ENCODE measurements around the gene CABP2. TPM values are rescaled to one million over a fixed set of nuclear protein-coding genes. Genes with fewer than 3 reads are reported as not detected.

CABP2 gene
- total RNA-seq, 1 experiment from 2014 or later, result not detected

DNA sequence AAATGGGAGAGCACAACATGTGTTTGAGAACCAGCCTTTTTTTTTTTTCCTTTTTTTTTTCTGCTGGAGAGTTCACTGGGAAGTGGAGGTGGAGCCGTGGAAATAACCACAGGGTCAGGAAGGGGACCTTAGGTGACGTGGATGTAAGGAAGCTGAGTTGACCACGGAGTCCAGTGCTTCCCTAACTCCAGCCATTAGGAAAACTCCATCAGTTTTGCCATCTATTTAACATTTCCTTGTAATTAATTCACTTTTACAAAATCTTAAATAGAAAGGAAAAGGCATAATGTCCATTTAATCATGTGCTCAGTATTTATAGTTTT, 13.3 kb downstream of the CABP2 start:
- DNase-seq, result no peak
- H3K27ac ChIP-seq, result no peak overlapping the region
- no peak for TF ChIP-seq EZH2 (IDR thresholded peaks at IDR 0.05; ENCODE audit: low read depth)
- TF ChIP-seq, protein P1, sequence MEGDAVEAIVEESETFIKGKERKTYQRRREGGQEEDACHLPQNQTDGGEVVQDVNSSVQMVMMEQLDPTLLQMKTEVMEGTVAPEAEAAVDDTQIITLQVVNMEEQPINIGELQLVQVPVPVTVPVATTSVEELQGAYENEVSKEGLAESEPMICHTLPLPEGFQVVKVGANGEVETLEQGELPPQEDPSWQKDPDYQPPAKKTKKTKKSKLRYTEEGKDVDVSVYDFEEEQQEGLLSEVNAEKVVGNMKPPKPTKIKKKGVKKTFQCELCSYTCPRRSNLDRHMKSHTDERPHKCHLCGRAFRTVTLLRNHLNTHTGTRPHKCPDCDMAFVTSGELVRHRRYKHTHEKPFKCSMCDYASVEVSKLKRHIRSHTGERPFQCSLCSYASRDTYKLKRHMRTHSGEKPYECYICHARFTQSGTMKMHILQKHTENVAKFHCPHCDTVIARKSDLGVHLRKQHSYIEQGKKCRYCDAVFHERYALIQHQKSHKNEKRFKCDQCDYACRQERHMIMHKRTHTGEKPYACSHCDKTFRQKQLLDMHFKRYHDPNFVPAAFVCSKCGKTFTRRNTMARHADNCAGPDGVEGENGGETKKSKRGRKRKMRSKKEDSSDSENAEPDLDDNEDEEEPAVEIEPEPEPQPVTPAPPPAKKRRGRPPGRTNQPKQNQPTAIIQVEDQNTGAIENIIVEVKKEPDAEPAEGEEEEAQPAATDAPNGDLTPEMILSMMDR (conservative IDR thresholded peaks at IDR 0.05), result no peak
- H3K4me3 ChIP-seq, result no peak overlapping the region
- H3K4me1 ChIP-seq (replicated peaks; ENCODE audit: insufficient read depth), result peaks cover 24% of the 10 kb centered on the region
- H3K9me2 ChIP-seq (ENCODE audit: insufficient read depth), result no peaks in the 10 kb centered on the region
- peaks cover 14% of the 10 kb centered on the region for H3K79me2 ChIP-seq (ENCODE audit: low read depth)
- H3F3A ChIP-seq (ENCODE audit: insufficient read depth, low read depth), result peaks cover 26% of the 10 kb centered on the region
- H3K27me3 ChIP-seq (ENCODE audit: insufficient read depth, low read depth), result peaks cover 4% of the 10 kb centered on the region; the same call in 1 of the 2 replicates
- H4K20me1 ChIP-seq (ENCODE audit: insufficient read depth), result peaks cover 3% of the 10 kb centered on the region; the same call in 1 of the 2 replicates
- ChIA-PET POLR2A (ENCODE audit: unreplicated experiment) (no interaction called here), CTCF (no interaction called here)
- intact Hi-C loops (cut with micrococcal nuclease; ENCODE audit: unreplicated experiment), result no loop called here
- no peaks in the 10 kb centered on the region for H3K36me3 ChIP-seq (ENCODE audit: low read depth)
- H2AFZ ChIP-seq, result no peak overlapping the region
- no peak overlapping the region for H3K4me2 ChIP-seq
- no peaks in the 10 kb centered on the region for H3K9me3 ChIP-seq (ENCODE audit: insufficient read depth, low read depth)
- no TSS peak for BruUV-seq (replicated peaks)

DNA sequence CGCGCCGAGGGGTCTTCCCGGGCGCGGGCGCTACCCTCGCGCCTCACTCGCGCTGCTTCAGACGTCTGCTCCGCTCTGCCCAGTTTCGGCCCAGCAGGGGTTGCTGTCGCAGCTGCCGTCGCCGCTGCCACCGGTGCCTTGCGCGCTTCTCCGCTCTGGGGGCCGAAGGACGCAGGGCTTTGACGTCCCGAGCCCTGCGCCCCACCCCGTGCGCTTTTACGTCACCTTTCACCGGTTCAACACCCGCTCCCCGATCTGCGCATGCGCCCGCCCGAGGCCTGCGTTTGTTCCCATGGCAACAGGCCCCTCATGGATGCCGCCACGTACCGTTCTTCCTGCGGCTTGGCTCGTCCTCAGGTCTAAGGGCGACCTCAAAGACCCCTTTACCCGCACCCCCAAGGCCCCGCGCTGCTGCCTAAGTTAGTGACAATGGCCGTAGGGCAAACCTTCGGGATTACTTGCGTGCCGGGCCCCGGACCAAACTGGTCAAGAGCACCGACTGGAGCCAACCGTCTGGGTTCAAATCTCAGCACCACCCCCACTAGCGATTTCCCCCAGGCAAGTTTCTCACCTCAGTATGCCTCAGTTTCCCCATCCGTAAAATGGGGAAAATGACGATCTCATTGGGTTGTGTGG, 14.6 kb downstream of the CABP2 start:
- Histone ChIP-seq H3K79me2 (ENCODE audit: low read depth) (peaks cover 18% of the 10 kb centered on the region), H3F3A (ENCODE audit: insufficient read depth, low read depth) (peaks cover 32% of the 10 kb centered on the region), H3K27me3 (ENCODE audit: insufficient read depth, low read depth) (peaks cover 4% of the 10 kb centered on the region; the same call in 1 of the 2 replicates), H3K9me2 (ENCODE audit: insufficient read depth) (no peaks in the 10 kb centered on the region), H3K9me3 (ENCODE audit: insufficient read depth, low read depth) (no peaks in the 10 kb centered on the region), H4K20me1 (ENCODE audit: insufficient read depth) (peaks cover 3% of the 10 kb centered on the region; the same call in 1 of the 2 replicates), H3K27ac (peak overlapping the region; percentile 79), H3K4me1 (replicated peaks; ENCODE audit: insufficient read depth) (peaks cover 27% of the 10 kb centered on the region), H3K36me3 (ENCODE audit: low read depth) (no peaks in the 10 kb centered on the region), H2AFZ (peak overlapping the region; percentile 95), H3K4me2 (peak overlapping the region; percentile 81), H3K4me3 (peak overlapping the region; percentile 66)
- ChIA-PET CTCF (interaction anchor here (0.6 kb wide), 1 partner anchor 139 kb away, joined by 3 read pairs; no protein-coding TSS in a partner anchor), POLR2A (ENCODE audit: unreplicated experiment) (no interaction called here)
- TF ChIP-seq, protein P1 (conservative IDR thresholded peaks at IDR 0.05), result no peak
- TF ChIP-seq EZH2 (IDR thresholded peaks at IDR 0.05; ENCODE audit: low read depth), result no peak
- TSS peak; percentile 46 for BruUV-seq (replicated peaks)
- peak; percentile 88 to 98 for DNase-seq
- intact Hi-C loops (cut with micrococcal nuclease; ENCODE audit: unreplicated experiment), result loop anchor here (2.0 to 5.0 kb wide), 5 partner anchors 64 to 454 kb away; partner anchors contain the start of genes CLCF1, CORO1B and GSTP1

DNA sequence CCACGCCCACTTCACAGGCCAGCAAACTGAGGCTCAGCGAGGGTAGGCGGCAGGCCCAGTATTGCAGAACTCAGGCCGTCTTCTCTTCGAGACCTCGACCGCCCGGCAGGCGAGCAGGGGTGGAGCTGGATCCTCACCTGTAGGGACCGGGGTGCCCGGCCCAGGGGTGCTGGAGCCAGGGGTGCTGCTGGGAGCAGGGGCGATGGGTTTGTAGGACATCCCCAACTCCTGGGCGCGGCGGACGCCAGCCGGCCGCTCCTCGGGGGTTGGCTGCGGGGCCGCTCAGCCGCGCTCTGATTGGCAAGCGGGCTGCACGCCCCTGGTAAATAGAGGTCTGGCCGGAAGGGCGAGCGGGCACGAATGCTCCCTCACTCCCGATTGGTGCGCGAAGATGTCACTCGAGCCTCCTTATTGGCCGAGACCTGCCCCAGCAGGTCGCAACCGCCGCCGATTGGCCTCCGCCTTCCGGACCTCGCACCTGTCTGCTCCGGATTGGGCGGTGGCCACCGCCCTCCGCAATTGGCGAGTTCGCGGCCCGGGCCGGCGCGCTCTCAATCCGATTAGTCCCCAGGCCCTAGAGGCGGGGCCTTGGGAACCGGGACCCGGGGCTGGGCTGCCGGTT, 15.3 kb downstream of the CABP2 start, which contains the start of gene CDK2AP2:
CDK2AP2 (minus strand) TSS at position 299 of the 622 bp plus-strand sequence; CDS start at position 219, 80 bp downstream.
- POLR2A ChIA-PET (ENCODE audit: unreplicated experiment), result interaction anchor here (0.6 kb wide), 1 partner anchor 155 kb away, joined by 3 read pairs; no protein-coding TSS in a partner anchor

More for the DNA sequence above, 15.3 kb downstream of the CABP2 start, which contains the start of gene CDK2AP2:
- H3K9me2 ChIP-seq (ENCODE audit: insufficient read depth), result no peaks in the 10 kb centered on the region
- H3K4me1 ChIP-seq (replicated peaks; ENCODE audit: insufficient read depth), result peaks cover 33% of the 10 kb centered on the region
- no TSS peak for BruUV-seq (replicated peaks)
- peaks cover 3% of the 10 kb centered on the region; the same call in 1 of the 2 replicates for H4K20me1 ChIP-seq (ENCODE audit: insufficient read depth)
- DNase-seq, result peak; percentile 99 to 100
- H2AFZ ChIP-seq, result peak within 1 kb of the TSS; percentile 95
- H3K27me3 ChIP-seq (ENCODE audit: insufficient read depth, low read depth), result peaks cover 4% of the 10 kb centered on the region; the same call in 1 of the 2 replicates
- no peaks in the 10 kb centered on the region for H3K9me3 ChIP-seq (ENCODE audit: insufficient read depth, low read depth)
- H3K4me3 ChIP-seq, result peak within 1 kb of the TSS; percentile 66
- peak within 1 kb of the TSS; percentile 97 for H3K4me2 ChIP-seq
- H3K27ac ChIP-seq, result peak within 1 kb of the TSS; percentile 79
- no peak for TF ChIP-seq EZH2 (IDR thresholded peaks at IDR 0.05; ENCODE audit: low read depth)
- TF ChIP-seq, protein P1 (conservative IDR thresholded peaks at IDR 0.05), result no peak
- H3K79me2 ChIP-seq (ENCODE audit: low read depth), result peaks cover 25% of the 10 kb centered on the region
- CTCF ChIA-PET, result interaction anchor here (0.6 kb wide), 1 partner anchor 140 kb away, joined by 3 read pairs; no protein-coding TSS in a partner anchor
- no peaks in the 10 kb centered on the region for H3K36me3 ChIP-seq (ENCODE audit: low read depth)
- H3F3A ChIP-seq (ENCODE audit: insufficient read depth, low read depth), result peaks cover 33% of the 10 kb centered on the region
- intact Hi-C loops (cut with micrococcal nuclease; ENCODE audit: unreplicated experiment), result loop anchor here (2.0 to 5.0 kb wide), 8 partner anchors 25 to 453 kb away; partner anchors contain the start of genes AIP, CLCF1, CORO1B and GSTP1

All from PC-9 (cell line).